GM12878 (cell line): Measurements from ENCODE around the gene OR7A5.
"Not testable (repeated sequence)": the region's sequence is repeated elsewhere in the genome, so short reads cannot be mapped to it uniquely, and the experiment has no call there.

ENCODE experiments used
- DPF2 ChIP-seq: fragments of 450-650 bp; IDR thresholded peaks from 2 replicates; pipeline ENCODE4 v1.6.1; 2017; ENCODE audit warnings: mild to moderate bottlenecking
- FOXM1 ChIP-seq: IDR thresholded peaks from 2 replicates; pipeline ENCODE4 v1.6.1; 2012; ENCODE audit warnings: low read depth, mild to moderate bottlenecking, inconsistent platforms, low read length, moderate library complexity
- GABPA ChIP-seq: IDR thresholded peaks from 2 replicates; pipeline ENCODE4 v1.6.1; 2014; ENCODE audit warnings: antibody characterized with exemption, low read depth, mild to moderate bottlenecking, inconsistent platforms
- MXI1 ChIP-seq: fragments of 150-350 bp; IDR thresholded peaks from 2 replicates; pipeline ENCODE4 v1.6.1; 2011; ENCODE audit warnings: low read depth, mild to moderate bottlenecking, inconsistent platforms, low read length, improper control_type of control experiment
- NFYB ChIP-seq: IDR thresholded peaks from 2 replicates; pipeline ENCODE4 v1.6.1; 2011; ENCODE audit warnings: low read depth, mild to moderate bottlenecking, low read length, improper control_type of control experiment, moderate library complexity; ENCODE audit not compliant: insufficient read depth
- POLR2A ChIP-seq: IDR thresholded peaks from 2 replicates; pipeline ENCODE4 v1.6.1; 2011; ENCODE audit warnings: low read depth, mild to moderate bottlenecking, low read length
- RAD21 ChIP-seq: IDR thresholded peaks from 2 replicates; pipeline ENCODE4 v1.6.1; 2011; ENCODE audit warnings: mild to moderate bottlenecking, low read depth, low read length, moderate library complexity; ENCODE audit not compliant: insufficient read depth
- RCOR1 ChIP-seq: conservative IDR thresholded peaks from 2 replicates; pipeline ENCODE4 v1.6.1; 2012; ENCODE audit warnings: low read depth, low read length, improper control_type of control experiment
- TAF1 ChIP-seq: IDR thresholded peaks from 2 replicates; pipeline ENCODE4 v1.6.1; 2011; ENCODE audit warnings: mild to moderate bottlenecking, low read depth, low read length, borderline replicate concordance
- ZNF274 ChIP-seq: IDR thresholded peaks from one replicate; pipeline ENCODE4 v1.8.0; 2011; ENCODE audit not compliant: insufficient read length, insufficient read depth
- ZNF384 ChIP-seq: IDR thresholded peaks from 2 replicates; pipeline ENCODE4 v1.6.1; 2012; ENCODE audit warnings: low read depth, mild to moderate bottlenecking, low read length, improper control_type of control experiment, borderline replicate concordance
- TF ChIP-seq, protein P1 (sequence below): IDR thresholded peaks from 2 replicates; pipeline ENCODE4 v1.6.1; 2012; ENCODE audit warnings: low read depth, low read length, improper control_type of control experiment
- TF ChIP-seq, protein P2 (sequence below): IDR thresholded peaks from 2 replicates; pipeline ENCODE4 v1.6.1; 2012; ENCODE audit warnings: improper control_type of control experiment, low read depth, low read length; ENCODE audit not compliant: insufficient replicate concordance

DNA sequence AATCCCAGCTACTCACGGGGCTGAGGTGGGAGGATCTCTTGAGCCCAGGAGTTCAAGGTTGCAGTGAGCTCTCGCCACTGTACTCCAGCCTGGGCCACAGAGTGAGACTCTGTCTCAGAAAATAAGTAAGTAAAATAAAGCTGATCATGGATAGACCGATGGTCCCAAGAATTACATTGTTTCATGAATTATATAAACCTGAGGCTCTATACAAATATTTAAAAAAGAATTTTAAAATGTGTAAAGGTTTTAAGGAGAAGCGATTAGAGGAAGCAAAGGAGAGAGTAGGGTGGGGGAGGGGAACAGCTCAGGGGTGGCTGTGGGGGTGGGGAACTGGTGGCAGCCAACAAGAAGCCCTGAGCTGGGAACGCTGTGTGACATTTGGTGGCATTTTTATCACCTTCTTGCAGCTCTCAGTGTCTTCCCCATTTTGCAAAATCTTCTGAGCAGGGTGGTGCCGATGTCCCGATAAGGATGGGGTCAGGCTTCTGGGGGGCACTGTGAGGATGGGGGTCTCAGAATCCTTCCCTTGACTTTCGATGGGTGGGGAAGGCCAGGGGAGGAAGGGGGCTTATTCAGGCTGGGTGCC, 51.5 kb downstream of the OR7A5 start:
- TF ChIP-seq GABPA, DPF2, POLR2A, MXI1, NFYB, FOXM1, ZNF384, TAF1, RCOR1, ZNF274, RAD21: not testable (repeated sequence)
- TF ChIP-seq, protein P1, sequence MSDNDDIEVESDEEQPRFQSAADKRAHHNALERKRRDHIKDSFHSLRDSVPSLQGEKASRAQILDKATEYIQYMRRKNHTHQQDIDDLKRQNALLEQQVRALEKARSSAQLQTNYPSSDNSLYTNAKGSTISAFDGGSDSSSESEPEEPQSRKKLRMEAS = not testable (repeated sequence)
- TF ChIP-seq, protein P2, sequence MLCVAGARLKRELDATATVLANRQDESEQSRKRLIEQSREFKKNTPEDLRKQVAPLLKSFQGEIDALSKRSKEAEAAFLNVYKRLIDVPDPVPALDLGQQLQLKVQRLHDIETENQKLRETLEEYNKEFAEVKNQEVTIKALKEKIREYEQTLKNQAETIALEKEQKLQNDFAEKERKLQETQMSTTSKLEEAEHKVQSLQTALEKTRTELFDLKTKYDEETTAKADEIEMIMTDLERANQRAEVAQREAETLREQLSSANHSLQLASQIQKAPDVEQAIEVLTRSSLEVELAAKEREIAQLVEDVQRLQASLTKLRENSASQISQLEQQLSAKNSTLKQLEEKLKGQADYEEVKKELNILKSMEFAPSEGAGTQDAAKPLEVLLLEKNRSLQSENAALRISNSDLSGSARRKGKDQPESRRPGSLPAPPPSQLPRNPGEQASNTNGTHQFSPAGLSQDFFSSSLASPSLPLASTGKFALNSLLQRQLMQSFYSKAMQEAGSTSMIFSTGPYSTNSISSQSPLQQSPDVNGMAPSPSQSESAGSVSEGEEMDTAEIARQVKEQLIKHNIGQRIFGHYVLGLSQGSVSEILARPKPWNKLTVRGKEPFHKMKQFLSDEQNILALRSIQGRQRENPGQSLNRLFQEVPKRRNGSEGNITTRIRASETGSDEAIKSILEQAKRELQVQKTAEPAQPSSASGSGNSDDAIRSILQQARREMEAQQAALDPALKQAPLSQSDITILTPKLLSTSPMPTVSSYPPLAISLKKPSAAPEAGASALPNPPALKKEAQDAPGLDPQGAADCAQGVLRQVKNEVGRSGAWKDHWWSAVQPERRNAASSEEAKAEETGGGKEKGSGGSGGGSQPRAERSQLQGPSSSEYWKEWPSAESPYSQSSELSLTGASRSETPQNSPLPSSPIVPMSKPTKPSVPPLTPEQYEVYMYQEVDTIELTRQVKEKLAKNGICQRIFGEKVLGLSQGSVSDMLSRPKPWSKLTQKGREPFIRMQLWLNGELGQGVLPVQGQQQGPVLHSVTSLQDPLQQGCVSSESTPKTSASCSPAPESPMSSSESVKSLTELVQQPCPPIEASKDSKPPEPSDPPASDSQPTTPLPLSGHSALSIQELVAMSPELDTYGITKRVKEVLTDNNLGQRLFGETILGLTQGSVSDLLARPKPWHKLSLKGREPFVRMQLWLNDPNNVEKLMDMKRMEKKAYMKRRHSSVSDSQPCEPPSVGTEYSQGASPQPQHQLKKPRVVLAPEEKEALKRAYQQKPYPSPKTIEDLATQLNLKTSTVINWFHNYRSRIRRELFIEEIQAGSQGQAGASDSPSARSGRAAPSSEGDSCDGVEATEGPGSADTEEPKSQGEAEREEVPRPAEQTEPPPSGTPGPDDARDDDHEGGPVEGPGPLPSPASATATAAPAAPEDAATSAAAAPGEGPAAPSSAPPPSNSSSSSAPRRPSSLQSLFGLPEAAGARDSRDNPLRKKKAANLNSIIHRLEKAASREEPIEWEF = not testable (repeated sequence)
